ENCODE measurements around the gene OR7C1.
"Not testable (repeated sequence)": the region's sequence is repeated elsewhere in the genome, so short reads cannot be mapped to it uniquely, and the experiment has no call there.

The OR7C1 gene

GRCh38 chr19:14772995-14773394 lies 62.0 kb downstream of the OR7C1 start:
- H3K4me3 ChIP-seq (ENCODE audit: low read depth, low read length): no peak overlapping the region
- no peak for TF ChIP-seq CTCF (conservative IDR thresholded peaks at IDR 0.05; ENCODE audit: low read depth, low read length)
- no peak for DNase-seq (ENCODE audit: low read depth)

- TF ChIP-seq CTCF (conservative IDR thresholded peaks at IDR 0.05; ENCODE audit: low read depth, low read length): no peak
- H3K4me3 ChIP-seq (ENCODE audit: low read depth, low read length): no peak overlapping the region
- no peak for DNase-seq (ENCODE audit: low read depth)
Measured at GRCh38 chr19:14772467-14772866, 62.5 kb downstream of the OR7C1 start.

GRCh38 chr19:14770944-14771839 lies 63.8 kb downstream of the OR7C1 start:
- no peak overlapping the region for H3K4me3 ChIP-seq (ENCODE audit: low read depth, low read length)
- no peak for DNase-seq (ENCODE audit: low read depth)
- no peak for TF ChIP-seq CTCF (conservative IDR thresholded peaks at IDR 0.05; ENCODE audit: low read depth, low read length)

GRCh38 chr19:14770136-14770535 lies 64.8 kb downstream of the OR7C1 start:
- no peak overlapping the region for H3K4me3 ChIP-seq (ENCODE audit: low read depth, low read length)
- no peak for TF ChIP-seq CTCF (conservative IDR thresholded peaks at IDR 0.05; ENCODE audit: low read depth, low read length)
- DNase-seq (ENCODE audit: low read depth): no peak

DNA sequence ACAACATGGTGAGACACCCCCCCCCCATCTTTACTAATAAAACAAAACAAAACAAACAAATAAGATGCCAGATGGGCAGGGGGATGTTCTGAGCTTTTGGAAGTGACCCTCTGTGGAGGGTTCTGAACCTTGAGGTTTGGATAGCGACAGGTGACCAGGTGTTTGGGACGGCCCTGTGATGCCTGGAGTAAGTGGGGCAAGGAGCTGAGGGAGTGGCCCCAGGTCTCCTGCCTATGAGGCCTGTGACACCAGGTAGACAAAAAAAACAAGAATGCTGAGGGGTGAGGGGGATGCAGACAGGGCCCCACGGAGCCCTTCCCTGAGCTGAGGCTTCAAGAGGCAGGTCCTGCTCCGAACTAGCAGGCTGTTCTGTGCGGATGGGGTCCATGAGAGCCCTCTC lies 65.8 kb downstream of the OR7C1 start:
- no peak for TF ChIP-seq CTCF (conservative IDR thresholded peaks at IDR 0.05; ENCODE audit: low read depth, low read length)
- H3K4me3 ChIP-seq (ENCODE audit: low read depth, low read length): no peak overlapping the region
- no peak for DNase-seq (ENCODE audit: low read depth)

GRCh38 chr19:14768001-14768400 lies 67.0 kb downstream of the OR7C1 start:
- TF ChIP-seq CTCF (conservative IDR thresholded peaks at IDR 0.05; ENCODE audit: low read depth, low read length): no peak
- DNase-seq (ENCODE audit: low read depth): no peak
- no peak overlapping the region for H3K4me3 ChIP-seq (ENCODE audit: low read depth, low read length)

GRCh38 chr19:14767466-14767971 lies 67.5 kb downstream of the OR7C1 start:
- TF ChIP-seq CTCF (conservative IDR thresholded peaks at IDR 0.05; ENCODE audit: low read depth, low read length): no peak
- H3K4me3 ChIP-seq (ENCODE audit: low read depth, low read length): no peak overlapping the region
- no peak for DNase-seq (ENCODE audit: low read depth)

DNA sequence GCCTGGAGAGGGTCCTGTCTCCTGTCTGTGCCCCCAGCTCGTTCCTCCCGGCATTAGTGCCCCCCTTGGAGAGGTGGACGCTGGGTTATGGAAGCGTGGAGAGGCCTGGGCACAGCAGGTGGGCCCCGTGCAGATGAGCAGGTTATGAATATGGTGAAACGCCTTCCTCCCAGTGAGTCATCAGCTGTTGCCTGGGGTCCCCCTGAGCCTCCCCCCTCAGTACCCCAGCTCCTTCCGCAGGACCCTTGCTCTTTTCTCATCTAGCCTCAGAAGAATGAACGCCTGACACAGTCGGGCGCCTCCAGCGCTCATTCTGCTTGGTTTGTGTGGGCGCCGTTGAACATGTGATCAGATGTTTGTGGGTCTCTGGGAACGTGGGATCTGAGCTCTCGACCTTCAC lies 69.1 kb downstream of the OR7C1 start:
- DNase-seq (ENCODE audit: low read depth); H3K4me3 ChIP-seq (ENCODE audit: low read depth, low read length): not testable (repeated sequence)

GRCh38 chr19:14765403-14765802 lies 69.6 kb downstream of the OR7C1 start:
- H3K4me3 ChIP-seq (ENCODE audit: low read depth, low read length); DNase-seq (ENCODE audit: low read depth): not testable (repeated sequence)
